OCI-LY1 (cell line): ENCODE measurements around the gene ATP5PO.

Experiments used
- H2AFZ ChIP-seq: fragments of 200-600 bp; sonication (generic), shearing (Covaris generic); 2 replicates; pipeline ENCODE4 v1.6.0; 2014; ENCODE audit warnings: antibody characterized with exemption, mild to moderate bottlenecking, low read length
- H3F3A ChIP-seq: fragments of 200-600 bp; sonication (generic), shearing (Covaris generic); 2 replicates; pipeline ENCODE4 v1.6.0; 2014; ENCODE audit warnings: mild to moderate bottlenecking, antibody characterized with exemption, low read length, moderate library complexity; ENCODE audit not compliant: insufficient read depth
- H3K27ac ChIP-seq: fragments of 200-600 bp; sonication (generic); 2 replicates; pipeline ENCODE4 v1.5.1; 2014; ENCODE audit warnings: low read length, mixed run types, mild to moderate bottlenecking, low read depth; ENCODE audit not compliant: poor library complexity, severe bottlenecking
- H3K27me3 ChIP-seq: fragments of 200-600 bp; sonication (generic); 2 replicates; pipeline ENCODE4 v1.6.0; 2014; ENCODE audit warnings: antibody characterized with exemption, mild to moderate bottlenecking, low read length, moderate library complexity; ENCODE audit not compliant: insufficient read depth
- H3K36me3 ChIP-seq: fragments of 200-600 bp; sonication (generic); 2 replicates; pipeline ENCODE4 v1.6.1; 2014; ENCODE audit warnings: mild to moderate bottlenecking, antibody characterized with exemption, low read length, moderate library complexity, mixed read lengths; ENCODE audit not compliant: insufficient read depth
- H3K4me1 ChIP-seq: fragments of 200-600 bp; sonication (generic); 2 replicates; pipeline ENCODE4 v1.5.1; 2014; ENCODE audit warnings: mild to moderate bottlenecking, low read length, moderate library complexity; ENCODE audit not compliant: insufficient read depth, severe bottlenecking
- H3K4me2 ChIP-seq: fragments of 200-600 bp; sonication (generic), shearing (Covaris generic); 2 replicates; pipeline ENCODE4 v1.6.1; 2014; ENCODE audit warnings: low read length
- H3K4me3 ChIP-seq: fragments of 200-600 bp; sonication (generic); 2 replicates; pipeline ENCODE4 v1.5.1; 2014; ENCODE audit warnings: low read length, low read depth, mild to moderate bottlenecking, mixed read lengths; ENCODE audit not compliant: poor library complexity, severe bottlenecking
- H3K79me2 ChIP-seq: fragments of 200-600 bp; shearing (Covaris generic); 2 replicates; pipeline ENCODE4 v1.6.1; 2016; ENCODE audit warnings: mixed run types, low read length, mixed read lengths; ENCODE audit not compliant: insufficient read depth
- H3K9ac ChIP-seq: fragments of 200-600 bp; sonication (generic), shearing (Covaris generic); 2 replicates; pipeline ENCODE4 v1.6.1; 2014; ENCODE audit warnings: mild to moderate bottlenecking, low read length, mixed read lengths
- H3K9me2 ChIP-seq: fragments of 200-600 bp; sonication (generic), shearing (Covaris generic); 2 replicates; pipeline ENCODE4 v1.6.1; 2014; ENCODE audit warnings: low read depth, mild to moderate bottlenecking, low read length, mixed read lengths
- H3K9me3 ChIP-seq: fragments of 200-600 bp; shearing (Covaris generic); 2 replicates; pipeline ENCODE4 v1.6.1; 2014; ENCODE audit warnings: low read length, mixed read lengths
- H4K20me1 ChIP-seq: fragments of 200-600 bp; sonication (generic), shearing (Covaris generic); 2 replicates; pipeline ENCODE4 v1.6.0; 2016; ENCODE audit warnings: mild to moderate bottlenecking, low read length; ENCODE audit not compliant: insufficient read depth
- CTCF ChIP-seq: fragments of 200-600 bp; sonication (generic), shearing (Covaris generic); IDR thresholded peaks from 2 replicates; pipeline ENCODE4 v1.5.1; 2017; ENCODE audit warnings: mild to moderate bottlenecking, antibody characterized with exemption, low read length, moderate library complexity, mixed read lengths
- EZH2 ChIP-seq: fragments of 200-600 bp; sonication (generic), shearing (Covaris generic); IDR thresholded peaks from 2 replicates; pipeline ENCODE4 v1.8.0; 2017; ENCODE audit warnings: borderline replicate concordance, mixed run types, mild to moderate bottlenecking, antibody characterized with exemption, low read length, moderate library complexity, mixed read lengths

Gene ATP5PO

GRCh38 chr21:33901412-33902288, 14.0 kb downstream of the ATP5PO start:
- no peaks in the 10 kb centered on the region for H3K9me3 ChIP-seq
- no peak overlapping the region for H2AFZ ChIP-seq
- H3K4me1 ChIP-seq: no peaks in the 10 kb centered on the region
- no peak overlapping the region for H3K27ac ChIP-seq
- H3K36me3 ChIP-seq: peaks cover 62% of the 10 kb centered on the region
- H3K9me2 ChIP-seq: no peaks in the 10 kb centered on the region
- H3F3A ChIP-seq: no peaks in the 10 kb centered on the region
- H3K79me2 ChIP-seq: no peaks in the 10 kb centered on the region
- no peak overlapping the region for H3K4me2 ChIP-seq
- H3K27me3 ChIP-seq: no peaks in the 10 kb centered on the region
- H3K4me3 ChIP-seq: no peak overlapping the region
- no peak overlapping the region for H3K9ac ChIP-seq
- H4K20me1 ChIP-seq: no peaks in the 10 kb centered on the region
- TF ChIP-seq EZH2 (no peak), CTCF (peak; percentile 49)

- Histone ChIP-seq H3K36me3 (peaks cover 39% of the 10 kb centered on the region), H3K27me3 (no peaks in the 10 kb centered on the region), H3K4me2 (no peak overlapping the region), H3K4me3 (no peak overlapping the region), H3K4me1 (peaks cover 3% of the 10 kb centered on the region), H3K27ac (no peak overlapping the region), H3K9ac (no peak overlapping the region), H3F3A (no peaks in the 10 kb centered on the region), H3K79me2 (no peaks in the 10 kb centered on the region), H3K9me3 (no peaks in the 10 kb centered on the region), H2AFZ (no peak overlapping the region), H3K9me2 (no peaks in the 10 kb centered on the region), H4K20me1 (no peaks in the 10 kb centered on the region)
- TF ChIP-seq EZH2: no peak
- TF ChIP-seq CTCF: no peak
Observed at GRCh38 chr21:33899199-33899598, 16.4 kb downstream of the ATP5PO start.

DNA sequence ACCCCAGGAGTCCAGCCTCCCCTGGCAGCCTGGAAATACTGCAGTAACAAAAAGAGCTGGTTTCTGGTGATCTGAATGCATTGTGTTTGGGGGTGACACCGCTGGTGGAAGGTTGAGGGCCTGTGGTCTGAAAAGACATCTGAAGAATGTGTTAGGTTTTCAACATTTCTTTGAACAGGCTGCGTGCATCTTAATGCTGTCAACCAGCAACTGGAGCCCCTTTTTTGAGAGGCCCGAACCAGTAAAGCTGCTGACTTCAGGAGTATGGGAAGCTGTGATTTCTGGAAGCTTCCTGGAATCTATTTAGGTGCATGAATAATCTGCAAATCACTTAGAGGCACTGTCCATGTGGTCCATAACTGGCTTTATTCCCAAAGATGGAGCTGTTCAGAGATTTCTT, 17.0 kb downstream of the ATP5PO start:
- no peaks in the 10 kb centered on the region for H3K9me2 ChIP-seq
- no peaks in the 10 kb centered on the region for H3F3A ChIP-seq
- no peak overlapping the region for H3K27ac ChIP-seq
- H3K4me1 ChIP-seq: peaks cover 3% of the 10 kb centered on the region
- H4K20me1 ChIP-seq: no peaks in the 10 kb centered on the region
- H3K4me3 ChIP-seq: no peak overlapping the region
- H3K79me2 ChIP-seq: no peaks in the 10 kb centered on the region
- H3K9me3 ChIP-seq: no peaks in the 10 kb centered on the region
- H2AFZ ChIP-seq: no peak overlapping the region
- no peak overlapping the region for H3K4me2 ChIP-seq
- no peak overlapping the region for H3K9ac ChIP-seq
- H3K27me3 ChIP-seq: no peaks in the 10 kb centered on the region
- H3K36me3 ChIP-seq: peaks cover 32% of the 10 kb centered on the region
- no peak for TF ChIP-seq CTCF
- TF ChIP-seq EZH2: no peak
